ENCODE data around the gene POPDC3.
"Not testable (repeated sequence)": the region's sequence is repeated elsewhere in the genome, so short reads cannot be mapped to it uniquely, and the experiment has no call there.

POPDC3 gene

GRCh38 chr6:105179244-105180065 is at the start of gene POPDC3:
POPDC3 (minus strand) TSS chr6:105180014; CDS start chr6:105161909, 18,105 bp downstream.
- peak; percentile 1 for DNase-seq

GRCh38 chr6:105227295-105227767 is 47.5 kb upstream of the POPDC3 start:
- DNase-seq, result no peak

GRCh38 chr6:105226598-105227294 is 46.9 kb upstream of the POPDC3 start:
- DNase-seq, result no peak

GRCh38 chr6:105223242-105223641 is 43.4 kb upstream of the POPDC3 start:
- no peak for DNase-seq

GRCh38 chr6:105221219-105221618 is 41.4 kb upstream of the POPDC3 start:
- DNase-seq, result not testable (repeated sequence)

GRCh38 chr6:105220186-105220585 is 40.4 kb upstream of the POPDC3 start:
- DNase-seq, result no peak

GRCh38 chr6:105219218-105219617 is 39.4 kb upstream of the POPDC3 start:
- not testable (repeated sequence) for DNase-seq

GRCh38 chr6:105215506-105215905 is 35.7 kb upstream of the POPDC3 start:
- no peak for DNase-seq

- DNase-seq, result no peak
These were observed 34.9 kb upstream of the POPDC3 start for GRCh38 chr6:105214668-105215067.

- DNase-seq, result no peak
These were observed 33.5 kb upstream of the POPDC3 start for GRCh38 chr6:105213272-105213671.

- DNase-seq, result no peak
These were observed 32.8 kb upstream of the POPDC3 start for GRCh38 chr6:105212587-105212986.

- no peak for DNase-seq
These were observed 32.0 kb upstream of the POPDC3 start for GRCh38 chr6:105211831-105212230.

- no peak for DNase-seq
These were observed 31.2 kb upstream of the POPDC3 start for GRCh38 chr6:105210932-105211531.

- peak; percentile 14 for DNase-seq
These were observed 30.3 kb upstream of the POPDC3 start for GRCh38 chr6:105209950-105210706.

- no peak for DNase-seq
These were observed 27.9 kb upstream of the POPDC3 start for GRCh38 chr6:105207524-105208269.

- no peak for DNase-seq
These were observed 25.0 kb upstream of the POPDC3 start for GRCh38 chr6:105204768-105205167.

GRCh38 chr6:105204331-105204730 is 24.5 kb upstream of the POPDC3 start:
- no peak for DNase-seq

GRCh38 chr6:105202486-105202885 is 22.7 kb upstream of the POPDC3 start:
- DNase-seq, result no peak

GRCh38 chr6:105200133-105200730 is 20.4 kb upstream of the POPDC3 start:
- DNase-seq, result no peak

GRCh38 chr6:105199711-105200110 is 19.9 kb upstream of the POPDC3 start:
- no peak for DNase-seq

GRCh38 chr6:105196076-105196475 is 16.3 kb upstream of the POPDC3 start:
- DNase-seq, result no peak

GRCh38 chr6:105194591-105194990 is 14.8 kb upstream of the POPDC3 start:
- no peak for DNase-seq

Data from hematopoietic multipotent progenitor cell treated with erythropoietin and hydrocortisone succinate and interleukin-3 and kit ligand, for 6 days (in vitro differentiated cells).